NCI-H526 treated with DMSO at 0.1 percent for 48 hours (cell line): ENCODE results near the gene SEC22C.

Experiments
- DNase-seq: peaks from one replicate; lab custom pipeline; 2025; lab: John Stamatoyannopoulos, UW

SEC22C gene

DNA sequence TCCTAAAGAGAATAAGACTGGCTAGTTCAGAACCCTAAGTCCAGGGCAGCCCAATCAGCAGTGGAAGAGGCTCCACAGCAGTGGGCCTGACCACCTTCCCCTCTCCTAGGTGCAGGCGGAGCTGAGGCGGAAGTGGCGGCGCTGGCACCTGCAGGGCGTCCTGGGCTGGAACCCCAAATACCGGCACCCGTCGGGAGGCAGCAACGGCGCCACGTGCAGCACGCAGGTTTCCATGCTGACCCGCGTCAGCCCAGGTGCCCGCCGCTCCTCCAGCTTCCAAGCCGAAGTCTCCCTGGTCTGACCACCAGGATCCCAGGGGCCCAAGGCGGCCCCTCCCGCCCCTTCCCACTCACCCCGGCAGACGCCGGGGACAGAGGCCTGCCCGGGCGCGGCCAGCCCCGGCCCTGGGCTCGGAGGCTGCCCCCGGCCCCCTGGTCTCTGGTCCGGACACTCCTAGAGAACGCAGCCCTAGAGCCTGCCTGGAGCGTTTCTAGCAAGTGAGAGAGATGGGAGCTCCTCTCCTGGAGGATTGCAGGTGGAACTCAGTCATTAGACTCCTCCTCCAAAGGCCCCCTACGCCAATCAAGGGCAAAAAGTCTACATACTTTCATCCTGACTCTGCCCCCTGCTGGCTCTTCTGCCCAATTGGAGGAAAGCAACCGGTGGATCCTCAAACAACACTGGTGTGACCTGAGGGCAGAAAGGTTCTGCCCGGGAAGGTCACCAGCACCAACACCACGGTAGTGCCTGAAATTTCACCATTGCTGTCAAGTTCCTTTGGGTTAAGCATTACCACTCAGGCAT, 45.6 kb downstream of the SEC22C start:
- DNase-seq: peak; percentile 12

DNA sequence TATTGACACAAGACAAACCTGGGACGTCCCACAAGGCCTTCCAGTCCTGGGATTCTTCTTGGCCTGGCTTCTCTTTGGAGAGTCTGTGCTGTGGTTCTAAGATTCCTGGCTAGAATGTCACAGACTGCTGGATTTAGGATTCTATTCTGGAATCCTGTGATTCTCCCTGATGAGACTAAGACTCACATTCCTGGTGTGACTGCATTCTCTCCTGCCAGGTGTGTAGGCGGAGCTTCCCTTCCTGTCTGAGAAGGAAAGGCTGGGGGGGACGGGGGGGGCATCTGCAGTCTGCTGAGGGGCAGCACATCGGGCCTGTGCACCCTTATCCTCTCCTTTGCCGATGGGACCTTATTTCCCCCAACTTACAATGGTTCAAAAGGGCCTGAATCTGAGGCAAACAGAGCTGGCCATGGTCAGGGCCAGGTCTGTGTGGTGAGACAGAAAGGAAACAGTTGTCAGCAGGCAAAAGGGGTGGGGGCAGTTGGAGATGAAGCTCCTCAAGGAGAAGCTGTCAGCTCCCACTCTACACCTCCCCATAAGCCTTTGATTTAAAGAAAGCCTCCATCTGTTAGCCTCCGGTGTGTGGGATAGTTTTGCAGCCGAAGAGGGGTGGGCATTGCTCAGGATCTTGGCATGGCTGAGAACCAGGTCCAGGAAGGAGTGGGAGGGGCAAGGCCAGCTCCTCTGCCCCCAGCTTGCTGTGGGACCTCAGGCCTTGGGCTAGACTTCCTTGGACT, 48.4 kb downstream of the SEC22C start:
- DNase-seq: no peak

DNA sequence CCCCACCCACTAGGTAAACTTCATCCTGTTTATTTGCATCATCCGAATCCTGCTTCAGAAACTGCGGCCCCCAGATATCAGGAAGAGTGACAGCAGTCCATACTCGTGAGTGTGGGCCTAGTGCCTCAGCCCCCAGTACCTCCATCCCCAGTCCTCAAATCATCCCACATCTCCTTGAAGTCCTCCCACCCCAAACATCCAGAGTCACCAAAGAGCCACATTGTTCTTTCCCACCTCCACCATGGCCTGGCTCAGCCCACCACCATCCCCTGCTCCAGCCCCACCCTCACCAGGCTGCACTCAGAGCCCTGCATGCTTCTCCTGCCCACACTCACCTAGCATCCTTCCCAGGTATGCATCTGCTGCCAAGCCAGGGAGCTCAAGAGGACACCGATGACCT, 49.5 kb downstream of the SEC22C start:
- DNase-seq: no peak

DNA sequence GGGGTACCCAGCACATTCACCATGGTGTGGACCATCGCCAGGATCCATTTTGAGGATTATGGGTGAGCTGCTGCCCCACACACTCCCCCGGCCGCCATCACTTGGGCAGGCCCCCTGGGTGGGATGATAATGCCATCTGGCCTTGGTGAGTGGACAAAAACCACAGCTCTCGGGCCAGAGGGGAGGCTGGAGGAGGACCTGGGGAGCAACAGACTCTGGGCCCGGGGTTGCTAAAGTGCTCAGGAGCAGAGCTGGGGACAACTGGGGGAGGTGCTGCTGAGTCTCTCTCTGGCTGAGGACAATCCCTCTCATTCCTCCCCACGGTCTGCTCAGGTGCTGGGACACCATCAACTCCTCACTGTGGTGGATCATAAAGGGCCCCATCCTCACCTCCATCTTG, 50.3 kb downstream of the SEC22C start:
- DNase-seq: no peak

DNA sequence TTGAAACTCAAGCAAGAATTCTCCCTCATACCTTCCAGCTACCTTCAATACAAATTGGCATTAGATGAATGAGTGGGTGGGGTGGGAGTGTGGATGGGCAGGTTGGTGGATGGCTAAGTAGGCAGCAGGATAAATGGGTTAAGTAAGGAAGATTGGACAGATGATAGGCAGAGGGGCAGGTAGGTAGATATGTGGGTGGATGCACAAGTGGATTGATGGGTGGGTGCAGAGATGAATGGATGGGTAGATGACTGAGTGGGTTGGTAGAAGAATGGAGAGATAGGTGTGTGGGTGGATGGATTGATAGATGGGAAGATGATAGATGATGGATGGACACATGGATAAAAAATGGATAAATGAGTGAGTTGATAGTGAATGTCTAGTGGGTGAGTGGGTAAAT, 51.7 kb downstream of the SEC22C start:
- DNase-seq: no peak

DNA sequence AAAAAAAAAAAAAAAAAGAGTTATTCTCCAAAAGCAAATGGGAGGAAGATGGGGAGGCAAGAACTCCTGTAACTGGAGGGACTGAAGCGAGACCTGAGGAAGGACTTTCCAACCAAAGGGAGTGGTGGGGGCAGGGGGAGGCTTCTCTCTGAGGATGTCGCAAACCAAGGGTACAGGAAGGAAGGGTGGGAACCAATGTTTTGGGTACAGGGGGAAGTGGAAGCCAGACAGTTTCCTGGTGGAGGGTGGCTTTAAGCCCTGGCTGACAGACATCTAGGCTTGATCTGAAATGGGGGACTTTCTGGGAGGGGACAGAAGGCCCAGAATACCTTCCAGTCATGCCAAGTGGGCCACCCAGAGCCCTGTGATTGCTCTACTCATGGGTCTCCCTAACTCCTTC, 52.3 kb downstream of the SEC22C start:
- DNase-seq: no peak

DNA sequence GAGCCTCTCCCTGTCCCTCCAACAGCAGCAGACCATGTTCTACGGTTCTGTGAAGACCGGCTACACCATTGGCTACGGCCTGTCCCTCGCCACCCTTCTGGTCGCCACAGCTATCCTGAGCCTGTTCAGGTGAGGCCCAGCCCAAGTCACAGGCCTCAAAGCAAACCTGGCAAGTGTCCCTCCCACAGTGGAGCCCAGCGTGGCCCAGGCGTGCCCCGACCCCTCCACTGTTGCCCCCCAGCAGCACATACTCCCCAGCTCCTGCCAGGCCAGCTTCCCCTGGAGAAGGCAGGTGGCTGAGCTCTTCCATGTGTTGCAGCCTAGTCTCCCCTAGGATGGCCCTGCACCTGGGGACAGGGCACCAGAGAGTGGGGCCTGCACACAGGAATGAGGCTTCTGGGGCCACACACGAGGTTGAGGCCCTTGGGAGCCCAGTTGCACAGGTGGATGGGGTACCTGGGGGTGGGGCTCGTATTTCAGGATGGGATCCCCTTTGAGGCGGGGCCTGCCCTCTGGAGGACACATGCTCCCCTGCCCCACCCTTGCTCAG, 54.3 kb downstream of the SEC22C start:
- DNase-seq: no peak

DNA sequence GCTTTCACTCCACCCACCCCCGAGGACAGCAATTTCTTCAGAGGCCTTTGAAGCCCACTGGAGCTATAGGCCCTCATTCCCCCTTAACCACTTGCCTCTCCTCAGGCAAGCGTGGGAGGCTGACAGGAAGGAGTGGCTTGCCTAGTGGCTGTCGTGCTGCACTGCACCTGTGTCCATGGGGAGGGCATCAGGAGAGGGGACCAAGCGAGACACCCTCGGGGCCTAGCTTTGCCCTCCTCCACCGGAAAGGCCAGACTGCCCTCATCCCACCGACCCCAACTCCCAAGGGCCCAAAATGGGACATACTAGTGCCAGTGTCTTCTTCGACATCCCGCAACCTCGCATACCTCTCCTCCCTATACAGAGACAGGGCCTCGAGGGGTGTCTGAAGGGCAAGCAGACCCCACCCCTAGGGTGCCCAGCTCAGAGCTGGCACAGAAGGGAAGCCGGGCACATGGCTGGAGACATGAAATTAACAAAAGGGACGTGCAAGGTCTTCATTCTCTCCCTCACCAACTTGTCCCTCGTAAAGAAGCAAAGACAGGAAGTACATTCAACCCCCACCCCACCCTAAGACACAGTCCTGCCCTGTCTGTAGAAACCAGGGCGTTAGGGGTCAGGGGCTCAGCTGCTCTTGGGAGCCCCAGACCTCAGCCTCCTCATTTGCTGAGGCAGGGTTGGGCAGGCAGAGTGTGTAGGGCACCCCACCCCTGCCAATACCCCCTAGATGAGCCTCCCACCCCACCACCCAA, 55.0 kb downstream of the SEC22C start:
- DNase-seq: no peak

DNA sequence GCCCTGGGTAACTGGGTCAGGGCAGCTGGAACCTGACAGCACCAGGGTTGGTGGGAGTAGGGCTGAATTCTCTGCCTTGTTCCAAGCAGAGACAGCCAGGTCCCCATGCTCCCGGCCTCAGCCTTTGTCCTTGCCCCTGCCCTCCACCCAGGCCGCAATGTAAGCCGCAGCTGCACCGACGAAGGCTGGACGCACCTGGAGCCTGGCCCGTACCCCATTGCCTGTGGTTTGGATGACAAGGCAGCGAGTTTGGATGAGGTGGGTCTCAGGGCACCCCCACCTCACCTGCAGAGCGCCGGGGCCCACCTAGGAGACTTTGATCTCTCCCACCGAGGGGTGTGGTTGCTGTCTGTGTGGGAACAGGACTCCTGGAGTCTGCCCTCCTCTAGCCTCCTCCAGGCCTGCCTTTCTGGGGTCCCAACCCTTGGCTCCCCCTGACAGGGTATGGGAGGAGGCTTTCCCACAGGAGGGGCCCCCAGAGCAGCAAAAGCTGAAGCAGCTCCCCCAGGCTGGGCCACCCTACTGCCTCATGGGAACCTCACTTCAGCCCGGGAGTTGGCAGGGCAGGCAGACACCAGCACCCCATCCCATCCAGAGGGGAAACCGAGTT, 55.9 kb downstream of the SEC22C start:
- no peak for DNase-seq

DNA sequence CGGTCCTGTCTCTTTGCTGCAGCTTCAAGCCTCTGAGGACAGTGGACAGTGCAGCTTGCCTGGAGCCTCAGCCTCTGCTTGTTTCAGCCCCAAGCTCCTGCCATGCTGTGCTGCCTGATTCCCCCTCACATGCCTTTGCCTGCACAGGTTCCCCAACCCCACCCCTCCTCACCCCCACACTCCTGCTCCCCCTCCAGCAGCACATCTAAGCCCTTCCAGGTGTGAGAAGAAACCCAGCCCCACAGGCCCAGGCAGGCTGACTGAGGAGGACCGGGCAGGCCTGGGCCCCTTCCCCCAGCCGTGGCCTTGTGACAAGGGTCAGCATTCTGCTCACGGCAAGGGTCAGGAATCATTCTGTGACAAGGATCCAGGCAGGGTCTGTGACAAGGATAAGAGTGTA, 56.6 kb downstream of the SEC22C start:
- DNase-seq: no peak

DNA sequence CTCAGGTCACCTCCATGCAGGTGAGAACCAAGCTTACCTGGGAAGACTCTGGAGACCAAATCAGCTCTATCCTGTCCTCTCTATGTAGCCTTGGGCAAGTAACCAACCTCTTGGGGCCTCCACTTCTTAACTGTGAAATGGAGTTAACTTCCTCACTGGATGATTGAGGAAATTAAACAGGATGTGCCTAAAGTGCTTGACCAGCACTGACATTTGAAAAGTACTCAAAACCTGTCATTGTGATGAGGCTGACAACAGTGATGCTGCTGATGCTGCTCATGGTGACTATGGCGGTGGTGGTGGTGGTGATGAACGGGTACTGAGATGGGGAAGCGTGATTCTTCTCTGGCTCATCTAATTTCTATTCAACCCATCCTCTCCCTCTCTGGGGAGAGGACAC, 57.0 kb downstream of the SEC22C start:
- DNase-seq: no peak

DNA sequence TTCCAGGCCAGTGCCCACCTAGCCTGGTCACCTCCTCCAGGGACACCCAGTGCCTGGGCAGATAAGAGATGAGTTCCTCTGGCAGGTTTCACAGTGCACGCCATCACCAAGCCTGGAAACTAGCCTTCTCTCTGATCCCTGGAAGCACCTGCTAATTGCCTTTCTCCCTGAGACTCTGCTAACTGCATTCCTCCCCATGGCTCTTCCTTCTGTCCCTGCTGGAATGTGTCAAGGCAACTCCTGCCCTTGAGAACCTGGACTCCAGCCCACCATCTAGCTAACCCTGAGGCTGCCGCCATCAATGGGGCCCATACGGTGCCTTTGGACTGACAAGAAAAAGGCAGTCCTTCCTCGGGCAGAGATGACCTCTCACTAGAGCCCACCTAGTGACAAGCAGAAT, 60.9 kb downstream of the SEC22C start:
- DNase-seq: no peak

DNA sequence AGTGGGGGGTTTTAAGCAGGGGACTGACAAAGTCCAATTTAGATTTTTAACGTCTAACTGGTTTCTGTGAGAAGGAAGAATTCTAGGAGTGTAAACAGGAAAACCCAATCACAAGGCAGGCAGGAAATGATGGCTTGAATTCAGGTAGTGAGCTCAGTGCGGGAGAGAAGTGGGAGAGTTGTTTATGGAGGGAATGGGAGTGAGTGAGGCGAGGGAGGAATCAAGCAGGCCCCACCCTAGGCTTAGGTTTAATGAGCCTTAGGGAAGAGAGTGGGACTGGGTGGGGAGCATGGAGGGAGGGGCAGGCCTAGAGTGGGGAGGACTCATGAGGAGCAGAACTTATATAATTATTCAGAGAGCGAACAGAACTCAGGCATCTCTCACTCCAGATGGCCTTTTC, 61.4 kb downstream of the SEC22C start:
- DNase-seq: no peak

DNA sequence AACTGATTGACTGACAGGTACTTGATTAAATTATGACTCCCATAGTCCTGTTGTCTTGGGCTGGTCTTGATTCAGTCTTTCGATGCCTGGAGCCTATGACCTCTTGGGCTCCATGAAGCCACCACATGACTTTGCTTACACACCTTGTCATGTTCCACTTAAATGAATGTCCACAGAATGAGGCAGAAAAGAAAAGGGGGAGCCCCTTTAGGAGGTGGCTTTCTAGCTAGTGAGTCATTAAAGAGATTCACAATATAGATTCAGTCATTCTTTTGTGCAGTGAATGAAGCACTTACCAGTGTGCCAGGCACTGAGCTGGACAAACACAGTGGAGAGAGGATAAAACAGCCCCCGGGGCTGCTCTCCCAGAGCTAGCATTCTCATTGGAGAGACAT, 62.2 kb downstream of the SEC22C start:
- no peak for DNase-seq

DNA sequence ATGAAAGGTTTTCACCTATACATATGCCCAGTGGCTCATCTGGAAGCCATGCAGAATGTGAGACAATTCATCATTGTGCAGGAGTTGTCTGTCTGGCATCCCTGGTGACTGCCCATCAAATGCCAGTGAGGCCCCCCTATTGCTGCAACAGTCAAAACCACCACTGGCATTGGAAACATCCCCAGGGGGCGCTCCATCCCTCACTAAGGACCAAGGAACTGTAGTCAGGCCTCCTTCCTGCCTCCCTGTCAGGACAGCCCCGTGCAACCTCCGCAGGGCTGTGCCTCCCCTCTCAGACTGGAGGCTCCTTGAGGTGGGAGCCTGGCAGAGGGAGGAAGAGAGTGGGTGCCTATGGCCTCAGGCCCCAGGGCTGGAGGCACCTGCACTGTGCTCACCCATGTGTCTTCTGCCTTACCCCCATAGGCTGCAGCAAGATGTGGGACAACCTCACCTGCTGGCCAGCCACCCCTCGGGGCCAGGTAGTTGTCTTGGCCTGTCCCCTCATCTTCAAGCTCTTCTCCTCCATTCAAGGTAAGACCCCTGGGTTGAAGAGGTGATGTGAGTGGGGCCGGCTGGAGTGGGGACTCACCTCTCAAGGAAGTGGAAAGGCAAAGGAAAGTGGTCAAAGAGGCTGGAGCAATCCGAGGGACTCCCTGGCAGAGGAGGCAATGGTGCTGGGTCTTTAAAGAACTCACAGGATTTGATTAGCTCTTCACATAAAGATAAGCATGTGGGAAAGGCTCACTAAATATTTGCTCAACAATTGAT, 62.8 kb downstream of the SEC22C start:
- DNase-seq: no peak

DNA sequence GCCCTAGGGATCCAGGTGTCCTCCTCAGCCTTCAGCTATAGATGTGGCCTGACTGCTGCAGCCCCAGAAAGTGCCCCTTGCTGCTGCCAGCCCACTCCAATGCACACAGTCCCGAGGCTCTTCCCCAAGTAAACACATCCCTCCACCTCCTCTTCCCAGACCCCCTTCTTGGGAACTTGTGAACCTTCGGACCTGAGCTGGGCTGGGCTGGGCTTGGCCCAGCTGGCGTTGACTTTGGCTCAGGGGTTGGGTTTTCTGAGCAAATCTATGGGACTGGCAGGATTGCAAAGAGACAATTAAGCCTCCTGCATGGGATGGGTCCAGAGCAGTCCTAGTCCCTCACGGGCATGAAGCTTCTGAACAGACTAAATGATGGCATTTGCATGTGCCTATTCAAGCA, 64.7 kb downstream of the SEC22C start:
- no peak for DNase-seq

DNA sequence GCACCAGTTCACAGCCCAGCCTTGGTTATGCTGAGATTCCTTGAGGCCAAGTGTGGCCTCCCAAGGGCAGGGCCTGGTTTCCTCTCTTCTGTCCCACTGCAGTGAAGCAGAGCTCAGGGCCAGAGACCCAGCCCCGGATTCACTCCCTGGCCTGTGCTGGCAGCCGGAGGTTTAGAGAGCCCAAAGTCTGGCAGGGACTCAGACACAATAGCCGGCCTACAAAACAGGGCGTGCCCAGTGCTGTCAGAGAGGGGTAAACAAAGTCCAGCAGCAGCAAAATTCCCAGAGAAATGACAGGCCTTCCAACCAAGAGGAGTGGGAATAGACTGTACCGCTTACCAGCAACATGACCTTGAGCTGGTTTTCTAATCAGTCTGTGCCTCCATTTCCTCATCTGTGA, 65.3 kb downstream of the SEC22C start:
- DNase-seq: no peak

DNA sequence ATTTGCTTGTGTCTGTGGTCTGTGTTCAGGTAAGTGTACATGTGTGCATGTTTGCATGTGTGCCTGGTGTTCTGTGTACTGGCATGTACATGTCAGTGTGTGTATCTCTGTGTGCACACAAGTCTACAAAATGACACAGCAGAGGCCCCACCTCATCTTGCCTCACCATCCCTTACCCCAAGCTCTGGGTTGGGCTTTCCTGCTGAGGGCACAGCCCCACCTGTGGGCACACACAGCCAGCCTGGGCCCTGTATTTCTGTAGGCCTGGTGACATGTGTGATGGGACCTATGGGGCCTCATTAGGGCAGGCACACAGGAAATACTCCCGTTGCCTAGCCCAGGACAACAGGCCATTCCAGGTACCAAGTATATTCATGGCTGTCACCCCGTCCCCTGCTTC, 65.8 kb downstream of the SEC22C start:
- no peak for DNase-seq

DNA sequence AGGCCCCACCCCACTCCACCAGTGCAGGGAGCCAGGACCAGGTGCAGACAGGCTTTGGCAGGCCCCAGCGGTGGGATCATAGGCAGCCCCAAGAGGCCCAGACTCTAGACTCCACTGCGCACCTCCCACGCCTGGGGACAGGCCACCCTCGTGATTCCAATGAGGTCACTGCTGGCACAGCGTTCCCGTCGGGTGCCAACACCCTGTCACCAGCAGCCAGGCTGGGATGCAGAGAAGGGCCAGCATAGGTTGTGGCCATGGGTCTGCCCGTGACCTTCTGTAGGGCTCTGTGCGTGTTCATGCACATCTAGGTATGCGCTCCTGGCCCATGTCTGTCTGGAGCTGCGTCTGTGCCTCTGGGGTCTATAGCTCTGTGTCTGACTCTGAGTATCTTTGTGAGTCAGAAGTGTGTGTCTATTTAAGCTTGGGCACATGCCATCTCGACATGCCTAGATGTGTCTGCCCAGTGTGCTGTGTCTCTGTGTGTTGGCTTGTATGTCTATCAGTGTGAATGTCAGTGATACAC, 66.3 kb downstream of the SEC22C start:
- no peak for DNase-seq

DNA sequence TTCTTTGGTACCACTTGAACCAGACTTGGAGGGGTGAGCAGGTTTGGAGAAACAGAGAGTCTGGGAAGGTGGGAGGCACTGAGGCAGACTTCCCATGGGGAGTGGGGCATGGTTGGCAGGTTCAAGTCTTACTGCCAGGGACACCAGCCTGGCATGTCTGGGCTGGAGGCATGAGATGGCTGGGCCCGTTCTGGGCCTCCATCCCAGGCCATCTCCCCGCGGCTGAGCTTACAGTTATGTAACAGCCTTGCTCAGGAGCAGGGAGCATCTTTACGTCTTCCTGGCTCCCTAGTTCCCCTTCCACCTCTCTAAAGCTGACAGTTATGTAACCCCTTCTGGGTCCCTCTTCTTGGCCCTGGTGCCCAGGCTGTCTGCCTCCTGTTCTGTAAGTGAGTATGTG, 66.9 kb downstream of the SEC22C start:
- no peak for DNase-seq

DNA sequence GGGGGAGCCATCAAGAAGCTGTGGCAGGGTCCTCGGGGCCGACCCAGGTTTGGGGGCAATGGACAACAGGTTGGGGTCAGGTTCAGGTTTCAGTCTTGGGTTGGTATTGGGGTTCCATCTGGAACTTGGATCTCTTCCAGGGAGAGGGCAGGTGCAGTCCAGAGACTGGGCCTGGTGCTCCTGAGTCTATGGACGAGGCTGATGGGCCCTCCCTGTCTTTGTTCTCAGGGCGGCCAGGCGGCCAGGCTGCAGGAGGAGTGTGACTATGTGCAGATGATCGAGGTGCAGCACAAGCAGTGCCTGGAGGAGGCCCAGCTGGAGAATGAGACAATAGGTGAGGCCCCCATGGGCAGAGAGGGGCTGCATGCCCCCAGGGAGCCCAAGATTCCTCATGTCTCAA, 68.2 kb downstream of the SEC22C start:
- DNase-seq: no peak
